Prostate gland (tissue), 2 donors: Measurements from ENCODE around the gene ARHGEF4. TPM values are rescaled to one million over a fixed set of nuclear protein-coding genes. Genes with fewer than 3 reads are reported as not detected.

Experiments used
- DNase-seq: peaks from one replicate; pipeline ENCODE4 v3.0.0-alpha.2; 2019; ENCODE audit warnings: low spot score
- H3K27ac ChIP-seq, 2 donors: fragments of 200-600 bp; sonication (generic); 2 replicates each; pipeline ENCODE4 v1.5.1; 2017 to 2019
- H3K27me3 ChIP-seq: fragments of 200-600 bp; sonication (generic); replicated peaks from 2 replicates; pipeline ENCODE4 v1.5.1; 2019; ENCODE audit not compliant: insufficient read depth
- H3K36me3 ChIP-seq, 2 donors: fragments of 200-600 bp; sonication (generic); 1 replicate in 1 of 2; 2 replicates in 1 of 2; pipeline versions ENCODE4 v1.5.1 to v1.8.1; 2017 to 2019
- H3K4me1 ChIP-seq: fragments of 200-600 bp; sonication (generic); replicated peaks from 2 replicates; pipeline ENCODE4 v1.5.1; 2019
- H3K4me3 ChIP-seq, 2 donors: fragments of 200-600 bp; sonication (generic); 2 replicates each; pipeline ENCODE4 v1.5.1; 2017 to 2019
- H3K9me3 ChIP-seq: fragments of 200-600 bp; sonication (generic); 2 replicates; pipeline ENCODE4 v1.5.1; 2017
- POLR2A ChIP-seq: fragments of 450-650 bp; IDR thresholded peaks from one replicate; pipeline ENCODE4 v1.6.1; 2016; ENCODE audit warnings: antibody characterized with exemption, mild to moderate bottlenecking
- POLR2AphosphoS5 ChIP-seq: sonication (generic); formaldehyde crosslinking; IDR thresholded peaks from one replicate; pipeline ENCODE4 v1.6.1; 2017; ENCODE audit warnings: antibody characterized with exemption
- WGBS: methylation state at CpG from one replicate; pipeline ENCODE4 v1.1.5; 2018; 5-methylcytosine and 5-hydroxymethylcytosine counted together
- intact Hi-C: fragments of 100-400 bp; cut with DNase I; formaldehyde crosslinking; loops from one replicate; pipeline ENCODE4 v1.14.2; 2022
- total RNA-seq, 2 donors: library from RNA; depleted of rRNA; stranded (reverse); fragments of >200 nt; gene quantifications; one replicate each; pipeline ENCODE4 v1.1.0, GENCODE V29; 2016
- TF ChIP-seq, protein P1 (sequence below), 4 experiments: fragments of 200-600 bp in 2 of 4; fragments of 450-650 bp in 2 of 4; sonication (generic) in 2 of 4; IDR thresholded peaks; 1 replicate in 3 of 4; 2 replicates in 1 of 4; pipeline ENCODE4 v1.5.1; 2016 to 2019; ENCODE audit warnings: antibody characterized with exemption in 4 of 4, mild to moderate bottlenecking in 2 of 4, moderate library complexity in 2 of 4

ARHGEF4 gene
- total RNA-seq, 2 donors from 2014 or later: 9.6 to 56.0 TPM

DNA sequence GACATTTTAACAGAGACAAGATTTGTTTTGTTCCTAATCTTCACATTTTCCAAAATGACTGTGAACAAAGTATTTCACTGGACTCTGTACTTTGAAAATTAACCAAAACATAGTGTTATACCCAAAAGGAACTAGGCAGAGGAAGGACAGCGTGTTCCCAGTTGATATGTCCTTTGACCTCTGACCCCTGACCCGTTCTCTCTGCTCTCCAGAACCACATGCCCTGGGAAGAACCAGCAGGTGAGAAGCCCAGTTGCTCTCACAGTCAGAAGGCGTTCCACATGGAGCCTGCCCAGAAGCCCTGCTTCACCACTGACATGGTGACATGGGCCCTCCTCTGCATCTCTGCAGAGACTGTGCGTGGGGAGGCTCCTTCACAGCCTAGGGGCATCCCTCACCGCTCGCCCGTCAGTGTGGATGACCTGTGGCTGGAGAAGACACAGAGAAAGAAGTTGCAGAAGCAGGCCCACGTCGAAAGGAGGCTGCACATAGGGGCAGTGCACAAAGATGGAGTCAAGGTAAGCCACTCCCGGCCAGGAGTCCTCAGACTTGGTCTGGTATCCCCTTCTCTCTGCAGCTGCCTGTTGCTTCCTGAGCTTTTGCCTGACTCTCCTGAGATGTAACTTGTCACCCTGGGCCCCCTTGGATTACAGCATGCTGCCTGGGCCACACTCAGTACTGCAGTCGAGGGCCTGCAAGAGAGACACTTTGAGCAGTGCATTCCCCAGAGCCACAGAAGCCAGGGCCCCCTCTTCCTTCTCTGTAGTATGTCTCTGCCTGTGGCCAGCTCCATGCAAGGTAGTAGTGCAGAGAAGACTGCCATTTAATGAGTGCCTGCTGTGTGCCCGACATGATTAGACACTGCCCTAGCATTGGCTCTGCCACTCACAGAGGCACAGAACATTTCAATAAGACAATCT, 94.3 kb downstream of the ARHGEF4 start:
- H3K27me3 ChIP-seq: no peaks in the 10 kb centered on the region
- intact Hi-C loops: no loop called here
- DNase-seq: no peak
- no peaks in the 10 kb centered on the region for H3K36me3 ChIP-seq
- H3K9me3 ChIP-seq: no peaks in the 10 kb centered on the region
- TF ChIP-seq POLR2AphosphoS5: no peak
- TF ChIP-seq, protein P1, sequence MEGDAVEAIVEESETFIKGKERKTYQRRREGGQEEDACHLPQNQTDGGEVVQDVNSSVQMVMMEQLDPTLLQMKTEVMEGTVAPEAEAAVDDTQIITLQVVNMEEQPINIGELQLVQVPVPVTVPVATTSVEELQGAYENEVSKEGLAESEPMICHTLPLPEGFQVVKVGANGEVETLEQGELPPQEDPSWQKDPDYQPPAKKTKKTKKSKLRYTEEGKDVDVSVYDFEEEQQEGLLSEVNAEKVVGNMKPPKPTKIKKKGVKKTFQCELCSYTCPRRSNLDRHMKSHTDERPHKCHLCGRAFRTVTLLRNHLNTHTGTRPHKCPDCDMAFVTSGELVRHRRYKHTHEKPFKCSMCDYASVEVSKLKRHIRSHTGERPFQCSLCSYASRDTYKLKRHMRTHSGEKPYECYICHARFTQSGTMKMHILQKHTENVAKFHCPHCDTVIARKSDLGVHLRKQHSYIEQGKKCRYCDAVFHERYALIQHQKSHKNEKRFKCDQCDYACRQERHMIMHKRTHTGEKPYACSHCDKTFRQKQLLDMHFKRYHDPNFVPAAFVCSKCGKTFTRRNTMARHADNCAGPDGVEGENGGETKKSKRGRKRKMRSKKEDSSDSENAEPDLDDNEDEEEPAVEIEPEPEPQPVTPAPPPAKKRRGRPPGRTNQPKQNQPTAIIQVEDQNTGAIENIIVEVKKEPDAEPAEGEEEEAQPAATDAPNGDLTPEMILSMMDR (IDR thresholded peaks at IDR 0.05): no peak
- no peak for TF ChIP-seq POLR2A
- H3K27ac ChIP-seq: no peak overlapping the region
- no peak overlapping the region for H3K4me3 ChIP-seq
- H3K4me1 ChIP-seq: no peaks in the 10 kb centered on the region
- 86% methylated on average over 12 of the region's 12 CpGs for WGBS

DNA sequence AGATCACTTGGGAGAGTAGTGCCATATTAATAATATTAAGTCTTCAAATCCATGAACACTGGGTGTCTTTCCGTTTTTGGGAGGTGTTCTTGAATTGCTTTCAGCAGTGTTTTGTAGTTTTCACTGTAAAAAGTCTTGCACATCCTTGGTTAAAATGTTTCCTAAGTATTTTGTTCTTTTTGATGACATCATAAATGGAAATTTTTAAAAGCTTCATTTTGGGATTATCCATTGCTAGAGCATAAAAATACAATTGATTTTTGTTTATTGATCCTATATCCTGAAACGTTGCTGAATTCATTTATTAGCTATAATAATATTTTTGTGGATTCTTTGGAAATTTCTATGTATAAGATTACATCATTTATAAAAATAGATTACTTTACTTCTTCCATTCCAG, 96.8 kb downstream of the ARHGEF4 start:
- TF ChIP-seq, protein P1 (IDR thresholded peaks at IDR 0.05): no peak
- TF ChIP-seq POLR2AphosphoS5 (no peak), POLR2A (no peak)
- DNase-seq: no peak
- H3K27me3 ChIP-seq: no peaks in the 10 kb centered on the region
- H3K9me3 ChIP-seq: no peaks in the 10 kb centered on the region
- no peak overlapping the region for H3K27ac ChIP-seq
- no peak overlapping the region for H3K4me3 ChIP-seq
- intact Hi-C loops: no loop called here
- WGBS: 66% methylated on average over 2 of the region's 2 CpGs
- H3K36me3 ChIP-seq: no peaks in the 10 kb centered on the region
- no peaks in the 10 kb centered on the region for H3K4me1 ChIP-seq

DNA sequence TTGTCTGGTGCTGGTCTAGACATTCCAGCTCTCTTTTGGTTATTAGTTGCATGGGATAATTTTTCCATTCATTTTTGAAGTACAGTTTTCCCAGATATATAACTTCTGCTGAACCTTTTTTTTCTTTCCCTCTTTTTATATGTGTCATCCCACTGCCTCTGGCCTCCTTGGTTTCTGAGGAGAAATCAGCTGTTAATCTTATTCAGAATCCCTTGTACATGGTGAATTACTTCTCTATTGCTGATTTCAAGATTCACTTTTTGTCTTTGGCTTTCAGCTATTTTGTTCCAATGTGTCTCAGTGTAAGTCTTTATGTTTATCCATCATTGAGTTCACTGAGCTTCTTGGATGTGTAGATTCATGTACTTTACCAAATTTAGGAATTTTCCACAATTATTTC, 99.7 kb downstream of the ARHGEF4 start:
- intact Hi-C loops: no loop called here
- Histone ChIP-seq H3K9me3 (no peaks in the 10 kb centered on the region), H3K4me1 (no peaks in the 10 kb centered on the region), H3K27ac (no peak overlapping the region), H3K4me3 (no peak overlapping the region), H3K27me3 (no peaks in the 10 kb centered on the region), H3K36me3 (no peaks in the 10 kb centered on the region)
- no peak for DNase-seq
- TF ChIP-seq, protein P1 (IDR thresholded peaks at IDR 0.05): no peak
- TF ChIP-seq POLR2AphosphoS5 (no peak), POLR2A (no peak)

DNA sequence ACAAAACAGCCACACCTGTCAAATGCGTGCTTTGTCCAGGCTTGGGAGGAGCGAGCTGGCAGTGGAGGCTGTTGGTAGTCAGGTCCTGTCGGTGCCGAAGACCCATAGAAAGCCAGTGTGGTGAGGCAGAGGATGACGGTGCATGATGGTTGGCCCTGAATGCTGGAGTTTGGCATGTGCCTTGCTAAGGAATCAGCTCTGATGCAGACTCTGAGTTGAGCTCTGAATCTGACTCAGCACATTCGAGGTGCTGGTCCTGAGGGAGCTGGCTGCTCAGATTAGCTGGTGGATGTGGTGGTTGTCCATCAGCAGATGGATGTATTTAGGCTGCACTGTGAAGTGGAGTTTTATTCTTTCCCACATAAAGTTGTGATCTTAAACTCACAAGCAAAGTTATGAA, 111.3 kb downstream of the ARHGEF4 start:
- no peaks in the 10 kb centered on the region for H3K4me1 ChIP-seq
- no peaks in the 10 kb centered on the region for H3K27me3 ChIP-seq
- intact Hi-C loops: no loop called here
- H3K36me3 ChIP-seq: no peaks in the 10 kb centered on the region
- H3K9me3 ChIP-seq: no peaks in the 10 kb centered on the region
- H3K4me3 ChIP-seq: no peak overlapping the region
- TF ChIP-seq POLR2A: no peak
- no peak for TF ChIP-seq POLR2AphosphoS5
- TF ChIP-seq, protein P1 (IDR thresholded peaks at IDR 0.05): no peak
- 82% methylated on average over 6 of the region's 6 CpGs for WGBS
- H3K27ac ChIP-seq: no peak overlapping the region
- DNase-seq: no peak

DNA sequence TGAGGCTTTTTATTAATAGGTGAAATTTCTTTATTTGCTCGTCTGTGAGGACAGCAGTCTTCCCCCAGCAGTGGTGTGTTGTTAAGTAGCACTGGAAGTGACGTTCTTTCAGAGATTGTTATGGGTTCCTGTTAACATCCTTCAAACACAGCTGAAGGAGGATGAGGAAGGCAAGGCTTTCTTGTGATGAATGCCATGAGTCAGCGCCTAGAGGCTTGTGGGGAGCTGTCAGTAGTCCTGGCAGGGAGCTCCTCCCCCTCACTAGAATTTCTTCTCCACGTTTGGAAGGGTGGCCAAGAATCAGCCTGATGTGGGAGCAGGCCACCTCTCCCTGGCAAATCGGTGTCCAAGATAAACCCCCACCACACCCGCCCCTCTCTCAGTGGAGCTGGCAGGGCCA, 113.2 kb downstream of the ARHGEF4 start:
- 67% methylated on average over 6 of the region's 6 CpGs for WGBS
- no peaks in the 10 kb centered on the region for H3K9me3 ChIP-seq
- intact Hi-C loops: no loop called here

More for the DNA sequence above, 113.2 kb downstream of the ARHGEF4 start:
- H3K27me3 ChIP-seq: no peaks in the 10 kb centered on the region
- TF ChIP-seq POLR2A: no peak
- TF ChIP-seq POLR2AphosphoS5: no peak
- TF ChIP-seq, protein P1 (IDR thresholded peaks at IDR 0.05): no peak
- H3K27ac ChIP-seq: no peak overlapping the region
- no peaks in the 10 kb centered on the region for H3K4me1 ChIP-seq
- no peak for DNase-seq
- no peak overlapping the region for H3K4me3 ChIP-seq
- H3K36me3 ChIP-seq: no peaks in the 10 kb centered on the region
